Stomach (tissue), 4 donors: ENCODE measurements around the gene HGS.

ENCODE experiments used
- CTCF ChIP-seq, 7 experiments: fragments of 450-650 bp in 4 of 7; fragments of 200-600 bp in 3 of 7; sonication (generic) in 3 of 7; IDR thresholded peaks; one replicate each; pipeline ENCODE4 v1.5.1; 2016 to 2019; ENCODE audit warnings: antibody characterized with exemption in 7 of 7, control low read depth in 2 of 7, mild to moderate bottlenecking in 1 of 7
- POLR2A ChIP-seq, 4 donors: fragments of 450-650 bp; IDR thresholded peaks; one replicate each; pipeline ENCODE4 v1.6.1; 2016; ENCODE audit warnings: antibody characterized with exemption in 4 of 4, control low read depth in 2 of 4, mild to moderate bottlenecking in 1 of 4, moderate library complexity in 1 of 4

DNA sequence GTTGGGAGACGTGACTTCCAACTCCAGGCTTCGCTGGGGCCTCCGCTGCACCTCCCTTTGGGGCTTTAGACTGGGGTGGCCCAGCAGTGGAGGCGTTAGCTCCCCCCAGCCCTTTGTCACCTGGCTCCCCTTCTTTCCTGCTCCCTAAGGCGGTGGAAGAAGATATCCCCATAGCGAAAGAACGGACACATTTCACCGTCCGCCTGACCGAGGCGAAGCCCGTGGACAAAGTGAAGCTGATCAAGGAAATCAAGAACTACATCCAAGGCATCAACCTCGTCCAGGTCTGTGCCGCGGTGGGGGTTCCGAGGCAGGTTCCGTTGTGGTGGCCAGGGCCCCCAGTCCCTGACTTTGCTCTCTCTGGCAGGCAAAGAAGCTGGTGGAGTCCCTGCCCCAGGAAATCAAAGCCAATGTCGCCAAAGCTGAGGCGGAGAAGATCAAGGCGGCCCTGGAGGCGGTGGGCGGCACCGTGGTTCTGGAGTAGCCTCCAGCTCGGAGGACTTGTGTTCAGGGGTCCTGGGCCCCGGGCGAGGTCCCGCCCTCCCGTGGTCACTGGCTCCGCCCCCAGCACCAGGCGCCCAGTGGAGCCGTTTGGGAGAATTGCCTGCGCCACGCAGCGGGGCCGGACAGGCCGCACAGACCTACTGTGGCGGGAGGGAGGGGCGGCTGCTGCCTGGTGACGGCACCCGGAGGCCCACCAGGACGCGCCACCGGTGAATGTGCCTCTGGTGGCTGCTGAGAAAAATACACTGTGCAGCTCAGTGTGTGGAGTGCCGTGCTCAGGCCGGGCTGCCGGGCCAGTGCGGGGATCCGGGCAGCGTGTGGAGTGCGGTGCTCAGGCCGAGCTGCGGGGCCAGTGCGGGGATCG is 23.2 kb downstream of the HGS start:
- TF ChIP-seq CTCF (IDR thresholded peaks at IDR 0.05) (no peak), POLR2A (IDR thresholded peaks at IDR 0.05) (no peak)
